WTC11 (cell line): ENCODE data around the gene HSPA4. TPM values are rescaled to one million over a fixed set of nuclear protein-coding genes. Genes with fewer than 3 reads are reported as not detected.

Experiments
- ATAC-seq: fragments of 200-7000 bp; cut with Tn5 transposase; 2 replicates; pipeline ENCODE4 v1.10.0; 2021; ENCODE audit warnings: mild to moderate bottlenecking, moderate library complexity
- CTCF ChIA-PET: fragments of 300-600 bp; sonication (Branson Sonifier 250); formaldehyde crosslinking; loops from one replicate; lab custom pipeline; 2021; ENCODE audit warnings: antibody characterized with exemption; lab: Charles Lee
- POLR2A ChIA-PET: fragments of 350-600 bp; sonication (Branson Sonifier 250); formaldehyde crosslinking; loops from one replicate; lab custom pipeline; 2021; ENCODE audit warnings: antibody characterized with exemption; lab: Charles Lee
- DNase-seq: peaks from one replicate; pipeline ENCODE4 v3.0.0; 2021; ENCODE audit warnings: low spot score
- H3K27ac Mint-ChIP-seq: 2 replicates; pipeline ENCODE4 v1.8.0; 2021; ENCODE audit warnings: mixed read lengths
- H3K27me3 Mint-ChIP-seq: 2 replicates; pipeline ENCODE4 v1.8.0; 2021; ENCODE audit warnings: low read depth, mild to moderate bottlenecking, moderate library complexity, mixed read lengths
- H3K36me3 Mint-ChIP-seq: 2 replicates; pipeline ENCODE4 v1.8.0; 2021; ENCODE audit warnings: mixed read lengths
- H3K4me1 Mint-ChIP-seq: 2 replicates; pipeline ENCODE4 v1.8.0; 2022; ENCODE audit warnings: mixed read lengths
- H3K4me3 Mint-ChIP-seq: 2 replicates; pipeline ENCODE4 v1.8.0; 2021; ENCODE audit warnings: mild to moderate bottlenecking, moderate library complexity, mixed read lengths
- H3K9me3 Mint-ChIP-seq: 2 replicates; pipeline ENCODE4 v1.8.0; 2021; ENCODE audit warnings: mixed read lengths
- CREM ChIP-seq: sonication (generic); formaldehyde crosslinking; IDR thresholded peaks from 2 replicates; pipeline ENCODE4 v1.8.1; 2022; ENCODE audit warnings: mild to moderate bottlenecking, missing genetic modification reagents, moderate library complexity
- EMX1 ChIP-seq: fragments of 250-450 bp; sonication (Bioruptor Pico); IDR thresholded peaks from 2 replicates; pipeline ENCODE4 v1.8.0; 2021; ENCODE audit warnings: mild to moderate bottlenecking
- ESRRA ChIP-seq: sonication (generic); formaldehyde crosslinking; IDR thresholded peaks from 2 replicates; pipeline ENCODE4 v1.8.1; 2022; ENCODE audit warnings: mild to moderate bottlenecking, missing genetic modification reagents, borderline replicate concordance
- FOXJ3 ChIP-seq: sonication (generic); formaldehyde crosslinking; IDR thresholded peaks from 2 replicates; pipeline ENCODE4 v1.9.0; 2021; ENCODE audit warnings: missing genetic modification reagents, mild to moderate bottlenecking, borderline replicate concordance
- FOXK1 ChIP-seq: sonication (generic); formaldehyde crosslinking; IDR thresholded peaks from 2 replicates; pipeline ENCODE4 v1.8.0; 2022; ENCODE audit warnings: mild to moderate bottlenecking, moderate library complexity, missing genetic modification reagents
- GABPB1 ChIP-seq: sonication (generic); formaldehyde crosslinking; IDR thresholded peaks from 2 replicates; pipeline ENCODE4 v1.8.1; 2023; ENCODE audit warnings: mild to moderate bottlenecking, missing genetic modification reagents
- GRHL2 ChIP-seq: fragments of 250-450 bp; sonication (Bioruptor Pico); IDR thresholded peaks from 2 replicates; pipeline ENCODE4 v1.8.0; 2022; ENCODE audit warnings: mild to moderate bottlenecking, moderate library complexity; ENCODE audit not compliant: insufficient replicate concordance, severe bottlenecking
- GTF2I ChIP-seq: fragments of 250-450 bp; sonication (Bioruptor Pico); conservative IDR thresholded peaks from 2 replicates; pipeline ENCODE4 v1.4.0; 2021; ENCODE audit warnings: mild to moderate bottlenecking
- JAZF1 ChIP-seq: fragments of 250-450 bp; sonication (Bioruptor Pico); IDR thresholded peaks from 2 replicates; pipeline ENCODE4 v1.9.0; 2021; ENCODE audit warnings: moderate library complexity, mild to moderate bottlenecking, inconsistent platforms
- SMAD4 ChIP-seq: sonication (generic); formaldehyde crosslinking; IDR thresholded peaks from 2 replicates; pipeline ENCODE4 v1.8.0; 2022; ENCODE audit warnings: mild to moderate bottlenecking, missing genetic modification reagents
- SOX15 ChIP-seq: fragments of 250-450 bp; sonication (Bioruptor Pico); IDR thresholded peaks from 2 replicates; pipeline ENCODE4 v1.9.0; 2021; ENCODE audit warnings: mild to moderate bottlenecking
- SP1 ChIP-seq: sonication (generic); formaldehyde crosslinking; conservative IDR thresholded peaks from 2 replicates; pipeline ENCODE4 v1.8.1; 2022; ENCODE audit warnings: missing genetic modification reagents
- TEAD1 ChIP-seq: sonication (generic); formaldehyde crosslinking; IDR thresholded peaks from 2 replicates; pipeline ENCODE4 v1.8.0; 2022; ENCODE audit warnings: mild to moderate bottlenecking, missing genetic modification reagents
- ZNF121 ChIP-seq: sonication (generic); formaldehyde crosslinking; IDR thresholded peaks from 2 replicates; pipeline ENCODE4 v1.8.0; 2023; ENCODE audit warnings: missing genetic modification reagents
- ZNF138 ChIP-seq: sonication (generic); formaldehyde crosslinking; conservative IDR thresholded peaks from 2 replicates; pipeline ENCODE4 v1.8.1; 2022; ENCODE audit warnings: mild to moderate bottlenecking, moderate library complexity, missing genetic modification reagents
- ZNF317 ChIP-seq: sonication (generic); formaldehyde crosslinking; IDR thresholded peaks from 2 replicates; pipeline ENCODE4 v1.8.1; 2023; ENCODE audit warnings: low read depth, mild to moderate bottlenecking, moderate library complexity, missing genetic modification reagents, borderline replicate concordance
- total RNA-seq: library from RNA; stranded (reverse); gene quantifications from 3 replicates; pipeline ENCODE4 v1.2.3, GENCODE V29; 2021
- TF ChIP-seq, protein P1 (sequence below): sonication (generic); formaldehyde crosslinking; IDR thresholded peaks from 2 replicates; pipeline ENCODE4 v1.8.1; 2023; ENCODE audit warnings: mild to moderate bottlenecking, missing genetic modification reagents
- TF ChIP-seq, protein P2 (sequence below): sonication (generic); formaldehyde crosslinking; IDR thresholded peaks from 2 replicates; pipeline ENCODE4 v1.8.1; 2023; ENCODE audit warnings: mild to moderate bottlenecking, missing genetic modification reagents, moderate library complexity
- TF ChIP-seq, protein P3 (sequence below): fragments of 250-450 bp; sonication (Bioruptor Pico); IDR thresholded peaks from 2 replicates; pipeline ENCODE4 v1.8.0; 2021; ENCODE audit warnings: mild to moderate bottlenecking

The HSPA4 gene
- total RNA-seq, 1 experiment from 2014 or later = 363 TPM

DNA sequence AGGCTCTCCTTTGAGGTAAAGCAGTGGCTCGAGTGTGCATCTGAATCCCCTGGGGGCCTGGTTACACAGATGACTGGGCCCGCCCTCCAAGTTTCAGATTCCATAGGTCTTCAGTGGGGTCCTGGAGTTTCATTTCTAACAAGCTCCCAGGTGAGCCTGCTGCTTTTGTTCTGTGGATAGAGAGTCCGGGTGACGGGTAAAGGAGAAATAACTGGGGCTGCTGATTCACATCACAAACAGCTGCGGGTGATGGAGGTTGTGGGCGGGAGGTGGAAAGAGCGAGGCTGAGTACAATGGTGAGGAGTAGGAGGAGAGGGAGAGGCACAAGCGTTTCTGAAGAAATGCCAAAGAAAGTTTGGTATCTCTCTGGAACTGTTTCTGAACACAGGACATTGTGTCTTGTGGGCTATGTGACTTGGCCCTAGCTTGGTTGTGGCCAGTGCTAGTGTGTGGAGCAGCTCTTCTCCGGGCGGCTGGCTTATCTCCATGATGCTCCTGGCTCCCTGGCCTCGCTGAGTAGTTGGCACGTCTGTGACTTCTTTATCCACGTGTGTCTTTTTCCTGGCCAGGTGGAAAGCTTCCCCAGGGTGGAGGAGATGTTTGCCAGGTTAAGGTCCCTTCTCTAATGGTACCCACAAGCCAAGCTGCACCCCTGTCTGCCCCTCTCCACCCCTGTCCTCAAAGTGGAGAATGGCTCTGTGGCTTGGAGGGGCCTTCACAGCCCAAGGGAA lies 61.7 kb downstream of the HSPA4 start:
- Mint-ChIP-seq H3K27me3 (no peaks in the 10 kb centered on the region; the same call in 1 of the 2 replicates), H3K4me1 (peaks cover under 1% of the 10 kb centered on the region; the same call in 1 of the 2 replicates), H3K27ac (no peak overlapping the region), H3K4me3 (no peak overlapping the region), H3K9me3 (peaks cover 1% of the 10 kb centered on the region), H3K36me3 (peaks cover under 1% of the 10 kb centered on the region; the same call in 1 of the 2 replicates)
- CTCF ChIA-PET = interaction anchor here (0.8 to 7.3 kb wide), 7 partner anchors 9 to 310 kb away, joined by 3 to 68 read pairs (median 4); no protein-coding TSS in a partner anchor
- no peak for DNase-seq
- POLR2A ChIA-PET = no interaction called here
- no peak for TF ChIP-seq GRHL2
- no peak for TF ChIP-seq SP1 (CRISPR knock-in tag)
- TF ChIP-seq, protein P1, sequence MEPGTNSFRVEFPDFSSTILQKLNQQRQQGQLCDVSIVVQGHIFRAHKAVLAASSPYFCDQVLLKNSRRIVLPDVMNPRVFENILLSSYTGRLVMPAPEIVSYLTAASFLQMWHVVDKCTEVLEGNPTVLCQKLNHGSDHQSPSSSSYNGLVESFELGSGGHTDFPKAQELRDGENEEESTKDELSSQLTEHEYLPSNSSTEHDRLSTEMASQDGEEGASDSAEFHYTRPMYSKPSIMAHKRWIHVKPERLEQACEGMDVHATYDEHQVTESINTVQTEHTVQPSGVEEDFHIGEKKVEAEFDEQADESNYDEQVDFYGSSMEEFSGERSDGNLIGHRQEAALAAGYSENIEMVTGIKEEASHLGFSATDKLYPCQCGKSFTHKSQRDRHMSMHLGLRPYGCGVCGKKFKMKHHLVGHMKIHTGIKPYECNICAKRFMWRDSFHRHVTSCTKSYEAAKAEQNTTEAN (CRISPR knock-in tag) = no peak
- no peak for TF ChIP-seq ZNF121 (CRISPR knock-in tag)
- no peak for TF ChIP-seq SOX15
- no peak for TF ChIP-seq GTF2I (CRISPR knock-in tag)
- TF ChIP-seq, protein P2, sequence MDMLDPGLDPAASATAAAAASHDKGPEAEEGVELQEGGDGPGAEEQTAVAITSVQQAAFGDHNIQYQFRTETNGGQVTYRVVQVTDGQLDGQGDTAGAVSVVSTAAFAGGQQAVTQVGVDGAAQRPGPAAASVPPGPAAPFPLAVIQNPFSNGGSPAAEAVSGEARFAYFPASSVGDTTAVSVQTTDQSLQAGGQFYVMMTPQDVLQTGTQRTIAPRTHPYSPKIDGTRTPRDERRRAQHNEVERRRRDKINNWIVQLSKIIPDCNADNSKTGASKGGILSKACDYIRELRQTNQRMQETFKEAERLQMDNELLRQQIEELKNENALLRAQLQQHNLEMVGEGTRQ (CRISPR knock-in tag) = no peak
- no peak for TF ChIP-seq JAZF1 (CRISPR knock-in tag)
- no peak for TF ChIP-seq ZNF138
- TF ChIP-seq ZNF317 (CRISPR knock-in tag) = no peak
- no peak for ATAC-seq

DNA sequence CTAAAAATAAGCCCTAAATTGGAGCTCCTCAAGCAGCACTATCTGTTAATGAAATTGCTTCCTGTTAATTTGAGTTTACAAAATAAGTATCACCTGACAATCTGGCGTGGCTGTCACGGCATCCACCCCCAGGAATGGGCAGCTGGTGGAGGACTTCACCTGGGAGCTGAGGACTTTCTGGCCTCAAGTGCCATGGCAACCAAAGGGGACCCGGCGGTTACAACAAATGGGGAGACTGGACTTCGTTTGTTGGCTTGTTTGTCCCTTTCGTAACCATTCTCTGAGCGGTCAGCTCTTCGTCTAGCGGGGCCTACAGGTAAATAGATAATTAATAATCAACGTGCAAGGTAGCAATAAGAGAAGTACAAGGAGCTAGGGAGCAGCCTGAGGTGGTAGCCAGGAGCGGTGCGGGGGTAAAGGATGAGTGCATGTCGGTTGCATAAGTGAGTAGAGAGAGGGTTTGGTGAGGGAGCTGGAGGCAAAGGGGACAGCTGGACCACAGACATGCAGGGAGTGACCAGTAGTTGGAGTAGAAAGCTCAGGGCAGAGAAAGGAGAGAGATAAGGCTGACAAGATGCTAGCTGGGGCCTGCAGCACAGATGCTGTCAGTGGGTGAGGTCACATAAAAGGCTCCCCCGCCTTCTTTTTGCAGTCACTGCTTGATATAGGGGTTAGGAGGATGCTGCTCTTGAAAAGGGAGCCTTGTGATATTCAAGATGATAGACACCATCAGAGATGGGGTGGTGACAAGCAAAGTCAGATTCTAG lies 62.5 kb downstream of the HSPA4 start:
- Mint-ChIP-seq H3K4me1 (no peaks in the 10 kb centered on the region; the same call in 1 of the 2 replicates), H3K36me3 (no peaks in the 10 kb centered on the region), H3K27ac (no peak overlapping the region), H3K9me3 (no peaks in the 10 kb centered on the region), H3K27me3 (no peaks in the 10 kb centered on the region; the same call in 1 of the 2 replicates), H3K4me3 (no peak overlapping the region)
- DNase-seq (no peak), ATAC-seq (no peak)
- TF ChIP-seq SMAD4 (CRISPR knock-in tag) = no peak
- no peak for TF ChIP-seq GABPB1 (CRISPR knock-in tag)
- TF ChIP-seq ESRRA (CRISPR knock-in tag) = no peak
- no peak for TF ChIP-seq EMX1 (CRISPR knock-in tag)
- no peak for TF ChIP-seq FOXK1
- TF ChIP-seq, protein P3, sequence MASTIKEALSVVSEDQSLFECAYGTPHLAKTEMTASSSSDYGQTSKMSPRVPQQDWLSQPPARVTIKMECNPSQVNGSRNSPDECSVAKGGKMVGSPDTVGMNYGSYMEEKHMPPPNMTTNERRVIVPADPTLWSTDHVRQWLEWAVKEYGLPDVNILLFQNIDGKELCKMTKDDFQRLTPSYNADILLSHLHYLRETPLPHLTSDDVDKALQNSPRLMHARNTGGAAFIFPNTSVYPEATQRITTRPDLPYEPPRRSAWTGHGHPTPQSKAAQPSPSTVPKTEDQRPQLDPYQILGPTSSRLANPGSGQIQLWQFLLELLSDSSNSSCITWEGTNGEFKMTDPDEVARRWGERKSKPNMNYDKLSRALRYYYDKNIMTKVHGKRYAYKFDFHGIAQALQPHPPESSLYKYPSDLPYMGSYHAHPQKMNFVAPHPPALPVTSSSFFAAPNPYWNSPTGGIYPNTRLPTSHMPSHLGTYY (CRISPR knock-in tag) = no peak
- TF ChIP-seq, protein P1 (CRISPR knock-in tag) = no peak
- TF ChIP-seq TEAD1 (CRISPR knock-in tag) = no peak
- TF ChIP-seq CREM = no peak
- TF ChIP-seq FOXJ3 (CRISPR knock-in tag) = no peak
- ChIA-PET POLR2A (no interaction called here), CTCF (interaction anchor here (0.8 to 7.3 kb wide), 7 partner anchors 10 to 309 kb away, joined by 3 to 68 read pairs (median 4); no protein-coding TSS in a partner anchor)
